AG09319 (cell line): ENCODE results near the gene CMYA5.
A peak's percentile ranks its signal among the peaks of the same experiment; 100 is the strongest.

ENCODE experiments used
- DNase-seq: peaks from one replicate; pipeline ENCODE4 v3.0.0-alpha.2; 2010; ENCODE audit warnings: low read depth; ENCODE audit errors: extremely low read depth
- CTCF ChIP-seq: IDR thresholded peaks from 2 replicates; pipeline ENCODE4 v1.5.1; 2011; ENCODE audit warnings: low read depth, mild to moderate bottlenecking, inconsistent platforms, low read length, moderate library complexity

The CMYA5 gene

GRCh38 chr5:79694183-79694582 lies 4.5 kb downstream of the CMYA5 start:
- TF ChIP-seq CTCF, result no peak
- no peak for DNase-seq

GRCh38 chr5:79694652-79695051 lies 5.0 kb downstream of the CMYA5 start:
- TF ChIP-seq CTCF, result no peak
- DNase-seq, result no peak

- no peak for TF ChIP-seq CTCF
- no peak for DNase-seq
Observed at GRCh38 chr5:79695526-79695925, 5.9 kb downstream of the CMYA5 start.

- no peak for TF ChIP-seq CTCF
- no peak for DNase-seq
Observed at GRCh38 chr5:79697222-79698170, 7.9 kb downstream of the CMYA5 start.

GRCh38 chr5:79699763-79700400 lies 10.2 kb downstream of the CMYA5 start:
- no peak for TF ChIP-seq CTCF
- DNase-seq, result no peak

GRCh38 chr5:79702606-79703380 lies 13.2 kb downstream of the CMYA5 start:
- DNase-seq, result no peak
- TF ChIP-seq CTCF, result peak; percentile 64

GRCh38 chr5:79703381-79703645 lies 13.7 kb downstream of the CMYA5 start:
- no peak for DNase-seq
- TF ChIP-seq CTCF, result no peak
